Pons (tissue), 1 donor: Measurements from ENCODE around the gene FERMT2.
"Not testable (repeated sequence)": the region's sequence is repeated elsewhere in the genome, so short reads cannot be mapped to it uniquely, and the experiment has no call there.

Source experiments
- DNase-seq: peaks from one replicate; pipeline ENCODE4 v3.0.0-alpha.2; 2016; ENCODE audit warnings: low spot score

The FERMT2 gene

DNA sequence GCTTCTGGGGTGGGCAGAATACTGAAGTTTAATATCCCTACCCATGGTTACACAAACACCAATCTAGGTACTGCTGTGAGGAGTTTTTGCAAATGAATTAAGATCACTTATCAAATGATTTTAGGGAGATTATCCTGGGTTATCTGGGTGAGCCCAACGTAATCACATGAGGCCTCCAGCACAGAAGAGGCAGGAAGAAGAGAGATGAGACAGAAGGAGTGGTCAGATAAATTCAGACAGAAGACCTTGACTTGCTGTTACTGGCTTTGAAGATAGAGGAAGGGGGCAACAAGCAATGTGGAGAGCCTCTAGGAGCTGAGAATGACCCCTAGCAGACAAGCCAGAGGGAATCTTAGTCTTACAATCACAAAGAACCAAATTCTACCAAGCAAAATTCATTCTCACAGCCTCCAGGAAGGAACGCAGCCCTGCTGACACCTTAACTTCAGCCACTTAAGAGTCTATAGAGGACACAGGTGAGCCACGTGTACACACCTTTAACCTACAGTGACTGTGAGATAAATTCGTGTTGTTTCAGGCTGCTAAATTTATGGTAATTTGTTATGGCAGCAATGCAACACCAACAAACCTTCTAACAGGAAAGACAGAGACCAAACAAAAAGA is 49.4 kb downstream of the FERMT2 start:
- no peak for DNase-seq

DNA sequence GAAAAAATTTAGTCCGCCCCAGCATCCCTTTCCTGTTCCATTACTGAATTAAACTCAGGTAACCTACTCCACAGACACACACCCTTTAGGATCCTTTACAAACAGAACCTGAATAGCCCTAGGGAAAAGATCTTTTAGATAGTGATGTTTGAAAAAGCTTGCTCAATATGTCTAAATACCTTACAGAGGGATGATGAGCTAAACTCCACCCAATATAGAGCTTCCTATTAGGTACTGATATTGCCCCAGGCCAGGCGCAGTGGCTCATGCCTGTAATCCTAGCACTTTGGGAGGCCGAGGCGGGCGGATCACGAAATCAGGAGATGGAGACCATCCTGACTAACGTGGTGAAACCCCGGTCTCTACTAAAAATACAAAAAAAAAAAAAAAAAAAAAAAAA is 50.1 kb downstream of the FERMT2 start:
- no peak for DNase-seq

DNA sequence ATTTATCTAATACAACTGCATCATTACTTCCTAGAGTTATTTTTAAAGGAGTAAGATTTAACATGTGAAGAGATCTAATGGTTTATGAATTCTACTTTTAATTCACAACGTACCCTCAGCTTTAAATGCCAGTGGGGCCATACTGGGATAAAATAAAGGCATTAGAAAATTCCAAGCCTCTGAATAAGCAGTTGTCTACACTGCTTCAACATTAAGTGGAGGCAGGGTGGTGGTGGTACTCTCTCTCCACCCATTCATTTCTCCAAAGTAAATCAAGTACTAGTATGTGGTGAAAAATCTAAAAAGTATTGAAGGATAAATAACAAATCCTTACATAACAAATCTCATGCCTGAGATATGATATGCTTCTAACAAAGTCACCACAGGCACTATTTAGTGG is 52.4 kb downstream of the FERMT2 start:
- no peak for DNase-seq

DNA sequence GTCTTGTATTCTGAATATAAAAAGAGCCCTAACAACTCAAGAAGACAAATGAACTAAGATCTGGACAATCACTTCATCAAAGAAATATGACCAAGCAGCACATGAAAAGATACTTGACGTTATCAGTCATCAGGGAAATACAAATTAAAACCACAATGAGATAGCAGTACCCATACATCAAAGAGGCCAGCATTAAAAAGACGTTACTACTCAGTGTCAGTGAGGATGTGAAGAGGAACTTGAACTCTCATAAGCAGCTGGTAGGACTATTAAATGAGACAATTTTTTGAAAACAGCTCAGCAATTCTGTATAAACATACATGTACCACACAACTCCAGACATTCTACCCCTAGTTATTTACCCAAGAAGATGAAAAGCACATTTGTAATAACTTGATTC is 55.9 kb downstream of the FERMT2 start:
- no peak for DNase-seq

DNA sequence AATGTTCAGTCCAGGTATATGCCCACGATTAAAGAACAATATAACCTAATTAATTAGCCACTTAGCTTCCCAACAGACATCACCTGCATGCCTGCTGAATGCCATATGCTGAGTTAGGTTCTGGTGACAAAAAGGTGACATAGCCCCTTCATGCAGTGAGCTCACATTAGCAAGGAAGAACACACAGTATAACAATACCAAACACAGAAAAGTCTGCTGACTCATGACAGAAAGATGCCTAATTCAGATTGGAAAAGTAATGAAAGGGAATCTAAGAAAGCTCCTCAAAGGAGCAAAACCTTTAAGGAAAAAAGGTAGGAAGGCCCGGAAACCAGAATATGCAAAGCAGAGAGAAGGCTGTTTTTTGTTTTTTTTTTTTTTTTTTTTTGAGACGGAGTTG is 59.0 kb downstream of the FERMT2 start:
- DNase-seq, result no peak

DNA sequence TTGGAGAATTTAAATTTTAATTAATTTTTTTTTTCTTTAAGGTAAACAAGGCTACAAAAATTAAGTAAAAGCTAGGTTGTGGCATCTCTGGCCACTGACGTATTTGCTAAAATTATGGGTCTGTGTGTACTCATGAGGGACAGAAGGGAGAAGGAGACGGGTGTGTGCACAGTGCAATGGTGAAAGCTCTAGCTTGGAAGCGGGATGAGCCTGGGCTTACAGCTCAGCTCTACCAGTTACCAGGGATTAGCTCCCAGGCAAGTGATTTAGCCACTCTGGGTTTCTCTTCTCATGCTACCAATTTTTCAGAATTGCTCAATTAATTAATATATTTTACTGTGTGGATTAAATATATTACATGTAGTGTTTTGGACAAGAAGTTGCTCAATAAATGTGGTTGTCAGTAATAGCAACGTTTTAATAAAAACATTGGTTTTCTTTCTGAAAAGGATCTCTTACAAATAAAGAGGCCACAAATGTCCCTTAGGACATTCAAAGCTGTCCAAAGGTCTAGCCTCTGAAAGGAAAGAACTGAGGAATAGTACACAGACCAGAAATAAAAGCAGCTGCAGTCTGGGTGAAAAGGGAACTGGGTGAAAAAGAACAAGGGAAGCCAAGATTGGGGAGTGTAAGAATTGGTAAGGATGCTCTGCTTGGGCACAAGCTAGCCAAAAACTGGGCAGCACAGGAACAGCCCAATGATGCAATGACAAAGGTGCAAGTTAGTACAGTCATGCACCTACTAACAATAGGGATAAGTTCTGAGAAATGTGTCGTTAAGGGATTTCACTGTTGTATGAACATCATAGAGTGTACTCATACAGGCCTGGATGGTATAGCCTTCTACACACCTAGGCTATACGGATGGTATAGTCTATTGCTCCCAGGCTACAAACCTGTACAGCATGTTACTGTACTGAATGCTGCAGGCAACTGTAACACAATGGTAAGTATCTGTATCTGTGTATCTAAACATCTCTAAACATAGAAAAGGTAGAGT is 61.7 kb downstream of the FERMT2 start:
- DNase-seq, result no peak

DNA sequence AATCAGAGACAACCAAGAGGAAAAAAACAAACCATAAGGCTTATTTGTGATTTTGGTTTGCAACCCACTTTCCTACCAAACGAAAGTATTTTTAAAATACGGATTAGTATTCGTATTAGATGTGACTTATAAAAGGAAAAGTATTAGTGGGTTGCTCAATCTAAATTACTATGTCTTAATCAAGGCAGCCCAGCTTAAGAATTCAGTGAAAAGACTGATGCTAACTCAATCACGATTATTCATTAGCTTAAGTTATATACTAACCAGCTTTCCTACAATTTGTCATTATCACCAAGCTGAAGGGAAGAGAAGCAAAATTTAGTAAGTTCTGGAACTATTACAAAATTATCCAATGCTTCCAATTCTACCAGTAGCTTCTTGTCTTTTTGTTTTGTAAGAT is 62.7 kb downstream of the FERMT2 start:
- DNase-seq, result no peak

DNA sequence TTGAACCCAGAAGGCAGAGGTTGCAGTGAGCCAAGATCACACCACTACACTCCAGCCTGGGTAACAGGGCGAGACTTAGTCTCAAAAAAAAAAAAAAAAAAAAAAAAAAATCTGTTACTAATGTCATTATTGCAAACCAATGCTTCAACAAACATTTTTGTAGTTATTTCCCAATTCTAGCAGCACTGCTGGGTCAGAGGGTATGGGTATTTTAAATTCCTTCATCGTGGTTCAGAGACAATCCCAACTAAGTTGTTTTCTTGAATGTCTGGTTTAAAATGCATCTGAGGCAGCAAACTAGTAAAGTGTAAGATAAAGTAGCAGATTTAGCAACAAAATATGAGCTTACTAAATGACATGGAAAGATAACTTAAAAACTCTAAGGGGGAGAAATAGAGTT is 65.6 kb downstream of the FERMT2 start:
- no peak for DNase-seq

DNA sequence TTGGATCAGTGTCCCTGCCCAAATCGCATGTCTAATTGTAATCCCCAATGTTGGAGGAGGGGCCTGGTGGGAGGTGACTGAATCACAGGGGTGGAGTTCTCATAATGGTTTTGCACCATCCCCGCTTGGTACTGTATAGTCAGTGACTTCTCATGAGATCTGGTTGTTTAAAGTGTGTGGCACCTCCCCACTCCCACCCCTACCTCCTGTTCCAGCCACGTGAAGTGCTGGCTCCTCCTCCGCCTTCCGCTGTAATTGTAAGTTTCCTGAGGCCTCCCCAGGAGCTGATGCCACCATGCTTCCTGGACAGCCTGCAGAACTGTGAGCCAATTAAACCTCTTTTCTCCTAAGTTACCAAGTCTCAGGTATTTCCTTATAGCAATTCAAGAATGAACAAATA is 67.2 kb downstream of the FERMT2 start:
- no peak for DNase-seq

DNA sequence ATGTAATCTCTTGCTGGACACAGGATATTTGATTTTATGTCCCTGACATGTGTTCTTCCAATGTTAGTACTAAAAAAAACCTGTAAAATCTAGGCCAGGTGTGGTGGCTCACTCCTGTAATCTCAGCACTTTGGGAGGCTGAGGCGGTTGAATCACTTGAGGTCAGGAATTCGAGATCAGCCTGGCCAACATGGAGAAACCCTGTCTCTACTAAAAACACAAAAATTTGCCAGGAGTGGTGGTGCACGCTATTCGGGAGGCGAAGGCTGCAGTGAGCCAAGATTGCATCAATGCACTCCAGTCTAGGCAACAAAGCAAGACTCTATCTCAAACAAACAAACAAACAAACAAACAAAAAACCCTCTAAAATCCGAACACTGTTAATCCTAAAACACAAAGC is 68.0 kb downstream of the FERMT2 start:
- DNase-seq, result no peak

DNA sequence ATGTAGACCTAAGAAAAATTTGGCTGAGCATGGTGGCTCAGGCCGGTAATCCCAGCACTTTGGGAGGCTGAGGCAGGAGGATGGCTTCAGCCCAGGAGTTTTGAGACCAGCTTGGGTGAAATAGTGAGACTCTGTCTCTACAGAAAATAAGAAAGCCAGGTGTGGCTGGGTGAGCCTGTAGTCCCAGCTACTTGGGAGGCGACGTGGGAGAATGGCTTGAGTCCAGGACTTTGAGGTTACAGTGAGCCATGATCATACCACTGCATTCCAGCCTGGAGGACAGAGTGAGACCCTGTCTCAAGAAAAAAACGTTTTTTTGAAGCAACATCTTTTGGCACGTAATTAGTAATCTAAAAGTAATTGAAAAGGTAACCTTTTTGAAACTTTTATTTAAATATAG is 70.9 kb downstream of the FERMT2 start:
- no peak for DNase-seq

DNA sequence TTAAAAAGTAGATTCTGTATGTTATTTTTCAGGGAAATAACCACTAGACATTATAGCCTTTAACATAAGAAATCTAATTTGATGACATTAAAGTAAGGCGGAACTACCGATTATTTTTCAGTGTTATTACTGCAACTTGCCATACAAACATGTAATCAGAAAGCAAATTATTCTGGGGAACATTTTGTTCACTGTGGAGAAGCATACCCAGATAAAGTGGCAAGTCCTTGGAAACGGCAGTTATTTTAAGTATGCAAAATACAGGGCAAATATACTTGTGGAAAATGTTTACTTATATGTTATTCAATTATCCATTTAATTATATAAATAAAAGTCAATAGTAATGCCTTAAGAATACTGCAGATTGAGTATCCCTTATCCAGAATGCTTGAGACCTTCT is 71.9 kb downstream of the FERMT2 start:
- no peak for DNase-seq

DNA sequence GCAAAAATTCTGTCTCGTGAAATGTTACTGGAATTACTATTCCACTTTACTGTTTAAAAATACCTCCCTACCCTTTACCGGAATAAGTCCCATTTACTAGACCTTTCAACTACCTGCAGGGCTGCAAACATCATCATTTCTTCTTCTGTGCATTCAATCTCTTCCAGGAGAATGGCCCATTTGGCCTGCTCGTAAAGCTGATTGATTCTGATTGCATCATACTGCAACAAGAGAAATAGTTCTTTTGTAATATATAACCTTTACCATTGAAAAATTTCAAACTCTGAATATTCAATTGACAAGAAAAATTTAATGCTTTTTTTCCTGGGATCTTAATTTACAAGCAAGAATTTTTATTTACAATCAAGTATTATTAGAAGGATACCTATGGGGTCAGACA is 72.4 kb downstream of the FERMT2 start:
- DNase-seq, result no peak

DNA sequence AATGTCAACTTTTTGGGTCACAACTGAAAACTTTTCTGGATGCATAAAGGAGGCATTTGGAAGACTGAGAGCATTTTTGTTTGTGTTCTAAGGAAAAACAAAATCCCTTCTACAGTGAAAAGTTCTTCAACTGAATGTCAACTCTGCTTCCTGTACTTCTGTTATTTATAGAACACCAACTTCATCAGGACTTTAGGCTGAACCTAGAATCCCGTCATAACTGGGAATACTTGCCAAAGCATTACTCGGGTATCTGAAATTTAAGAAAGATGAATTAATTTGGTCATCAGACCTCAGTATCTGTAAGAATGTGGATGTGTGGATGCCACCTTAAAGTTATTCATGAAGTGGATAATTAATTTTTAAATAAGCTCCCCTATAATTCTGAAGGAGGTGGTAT is 73.2 kb downstream of the FERMT2 start:
- no peak for DNase-seq

DNA sequence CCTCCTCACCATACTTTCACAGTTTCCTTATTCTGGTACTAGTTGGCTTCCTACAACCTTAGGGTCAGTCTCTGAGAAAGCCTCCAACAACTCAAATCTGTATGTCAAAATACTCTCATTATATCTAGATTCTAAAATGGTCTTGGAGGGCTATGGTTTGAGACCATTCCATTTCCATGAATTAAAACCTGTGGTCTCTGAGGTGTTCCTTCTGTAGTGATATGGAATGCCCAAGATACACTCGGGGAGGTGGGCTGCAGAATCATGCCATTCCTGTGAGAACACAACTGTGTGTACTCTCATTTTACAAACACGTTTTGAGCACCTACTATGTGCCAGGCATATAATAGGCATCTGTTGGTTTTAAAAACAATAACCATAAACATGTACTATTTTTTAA is 74.0 kb downstream of the FERMT2 start:
- no peak for DNase-seq

DNA sequence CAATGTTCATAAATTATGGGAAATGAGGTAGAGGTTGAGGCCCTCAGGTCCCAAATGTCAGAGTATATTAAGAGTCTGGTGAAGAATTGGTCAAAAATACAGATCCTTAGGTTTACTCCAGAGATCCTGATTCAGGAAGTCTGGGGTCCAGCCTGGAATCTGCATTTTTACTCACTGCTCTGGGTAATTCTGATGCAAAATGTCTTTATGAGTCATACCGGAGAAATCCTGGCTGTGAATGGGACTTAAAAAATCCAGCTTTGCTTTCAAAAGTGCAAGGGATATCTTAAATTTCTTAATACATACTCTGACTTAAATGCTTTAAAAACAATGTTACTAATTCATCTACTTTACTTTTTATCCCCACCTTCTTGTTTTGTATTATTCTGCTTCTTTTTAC is 74.5 kb downstream of the FERMT2 start:
- DNase-seq, result no peak

DNA sequence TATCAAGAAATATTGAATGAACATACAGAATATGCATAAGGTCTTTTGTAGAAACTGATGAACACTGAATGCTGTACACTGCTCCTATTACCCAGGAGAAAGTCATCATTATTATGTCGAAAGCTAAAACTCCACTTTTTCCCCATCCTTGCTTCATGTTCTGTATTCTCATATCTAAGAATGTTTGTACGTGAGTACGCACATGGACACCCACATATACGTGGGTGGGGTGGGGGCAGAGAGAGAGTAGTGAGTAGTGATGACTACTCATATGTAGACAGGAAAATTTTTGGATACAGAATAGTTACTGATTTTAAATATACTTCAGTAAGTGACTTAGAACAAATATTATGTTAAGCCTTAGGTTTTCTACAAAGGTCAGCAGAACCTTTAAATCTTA is 75.1 kb downstream of the FERMT2 start:
- no peak for DNase-seq

DNA sequence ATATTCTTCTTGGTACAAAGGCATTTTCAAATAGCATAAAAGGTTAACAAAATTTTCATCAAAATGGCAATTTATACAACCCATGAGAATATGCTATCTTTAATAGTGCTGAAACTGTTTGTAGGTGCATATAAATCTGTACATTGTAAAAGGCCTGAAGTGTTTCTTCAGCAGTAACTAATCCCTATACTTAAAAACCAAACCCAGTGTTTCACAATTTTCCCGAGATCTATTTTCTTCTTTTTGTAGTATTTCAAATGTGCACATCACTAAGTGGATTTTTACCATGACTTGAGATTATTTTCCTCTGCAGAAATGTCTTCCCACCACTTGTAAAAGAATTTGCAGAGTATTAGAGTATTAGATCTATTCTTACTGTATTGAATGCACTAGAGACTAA is 76.5 kb downstream of the FERMT2 start:
- no peak for DNase-seq

DNA sequence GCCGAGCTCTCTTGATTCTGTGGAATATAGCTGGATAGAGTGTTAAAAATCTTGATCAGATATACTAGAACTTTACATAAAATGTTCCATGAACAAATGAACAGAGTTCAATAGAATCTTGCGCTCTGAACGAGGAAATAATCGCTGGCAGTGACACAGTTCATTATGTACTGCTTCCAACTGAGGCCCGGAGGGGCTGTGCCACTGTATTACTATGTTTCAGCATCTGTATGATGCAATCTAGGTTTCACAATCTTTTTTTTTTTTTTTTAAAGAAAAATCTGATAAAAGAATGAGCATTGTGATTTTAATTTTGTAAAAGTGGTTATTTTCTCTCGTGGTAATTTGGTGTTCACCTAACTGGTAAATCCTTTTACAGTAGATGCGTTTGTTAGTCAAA is 77.2 kb downstream of the FERMT2 start:
- no peak for DNase-seq

DNA sequence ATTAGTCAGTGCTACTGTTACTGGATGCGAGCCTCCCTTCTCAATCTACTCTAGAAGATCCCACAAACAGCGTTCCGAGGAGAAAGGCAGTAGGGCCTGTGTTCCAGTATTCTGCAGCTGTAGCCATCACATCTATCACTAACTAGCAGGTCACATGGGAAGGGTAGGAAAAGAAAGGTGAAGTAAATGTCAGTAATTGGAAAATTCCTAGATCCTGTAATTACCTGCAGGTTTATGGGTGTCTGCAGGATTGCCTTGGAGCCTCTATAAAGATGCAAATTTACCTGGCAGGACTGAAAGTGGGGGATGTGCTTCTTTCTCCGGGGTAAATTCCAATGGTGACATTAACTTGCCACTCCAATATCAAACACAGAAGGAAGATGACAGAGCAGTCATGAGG is 77.8 kb downstream of the FERMT2 start:
- DNase-seq, result no peak

DNA sequence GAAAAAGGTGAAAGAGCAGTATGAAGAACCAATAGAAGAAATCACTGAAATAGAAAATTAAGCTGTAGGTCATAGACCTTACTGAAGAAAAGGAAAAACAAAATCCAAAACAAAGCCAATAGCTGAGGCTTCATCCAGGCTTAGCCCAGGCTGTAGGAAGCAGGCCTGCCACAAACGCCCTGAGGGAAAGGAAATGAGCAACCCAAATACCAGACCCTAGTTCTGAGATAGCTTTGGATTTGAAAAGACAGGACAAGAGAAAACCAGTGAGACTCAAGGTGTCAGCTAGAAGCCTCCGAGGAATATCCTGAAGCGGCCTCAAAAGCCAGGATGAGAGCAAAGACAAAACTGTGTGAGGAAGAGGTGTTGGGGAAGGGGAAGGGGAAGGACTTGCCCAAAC is 79.2 kb downstream of the FERMT2 start:
- no peak for DNase-seq

DNA sequence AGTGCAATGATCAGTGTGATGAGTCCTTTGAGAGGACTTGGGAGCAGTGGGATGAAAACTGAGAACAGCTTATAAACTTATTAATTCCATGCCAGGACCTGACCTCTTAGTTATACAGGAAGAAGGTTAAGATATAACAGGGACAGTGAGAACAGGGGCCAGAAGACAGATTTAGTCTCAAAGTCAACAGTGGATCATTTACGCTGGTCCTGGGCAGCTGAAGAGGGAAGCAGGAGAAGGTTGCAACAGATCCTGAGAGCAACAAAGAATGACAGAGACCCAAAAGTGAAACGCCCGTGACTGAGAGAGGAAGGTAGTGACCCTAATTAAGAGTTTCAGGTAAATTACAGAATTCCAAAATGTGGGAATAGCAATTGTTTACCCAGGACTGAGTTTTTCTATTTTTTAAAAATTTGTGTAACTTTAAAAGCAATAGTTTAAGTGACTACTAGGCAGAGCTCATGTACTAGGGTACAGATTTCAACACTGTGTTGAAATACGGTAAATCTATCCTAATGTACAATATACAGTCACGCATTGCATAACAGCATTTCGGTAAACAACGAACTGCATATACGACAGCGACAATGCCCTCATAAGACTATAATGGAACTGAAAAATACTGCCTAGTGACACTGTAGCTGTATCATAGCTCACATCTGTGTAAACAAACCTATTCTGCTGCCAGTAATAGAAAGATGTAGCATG is 81.8 kb downstream of the FERMT2 start:
- no peak for DNase-seq

DNA sequence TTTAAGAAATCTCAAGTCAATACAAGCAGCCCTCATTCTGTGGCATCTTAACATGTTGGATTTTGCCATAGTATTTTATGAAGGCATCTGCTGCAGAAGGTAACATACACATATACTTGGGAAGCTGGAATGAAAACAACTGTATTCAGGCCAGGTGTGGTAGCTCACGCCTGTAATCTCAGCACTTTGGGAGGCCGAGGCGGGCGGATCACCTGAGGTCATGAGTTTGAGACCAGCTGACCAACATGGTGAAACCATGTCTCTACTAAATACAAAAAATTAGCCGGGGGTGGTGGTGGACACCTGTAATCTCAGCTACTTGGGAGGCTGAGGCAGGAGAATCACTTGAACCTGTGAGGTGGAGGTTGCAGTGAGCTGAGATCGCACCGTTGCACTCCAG is 86.0 kb downstream of the FERMT2 start:
- DNase-seq, result not testable (repeated sequence)
